KOPT-K1 (cell line): ENCODE data around the gene SMARCD3.

Experiments used
- H3K27ac ChIP-seq: fragments of 200-600 bp; sonication (generic); 2 replicates; pipeline ENCODE4 v1.5.1; 2016; ENCODE audit warnings: antibody characterized with exemption, mild to moderate bottlenecking, low read depth, low read length; ENCODE audit not compliant: poor library complexity, severe bottlenecking
- H3K36me3 ChIP-seq: fragments of 200-600 bp; sonication (generic); 2 replicates; pipeline ENCODE4 v1.5.1; 2017; ENCODE audit warnings: antibody characterized with exemption, mild to moderate bottlenecking, low read length, moderate library complexity; ENCODE audit not compliant: insufficient read depth
- H3K9me3 ChIP-seq: fragments of 200-600 bp; sonication (generic); 2 replicates; pipeline ENCODE4 v1.5.1; 2017; ENCODE audit warnings: antibody characterized with exemption, low read length, mild to moderate bottlenecking; ENCODE audit not compliant: insufficient read depth, poor library complexity, severe bottlenecking

SMARCD3 gene

GRCh38 chr7:151260471-151260870 is 12.0 kb upstream of the SMARCD3 start:
- no peaks in the 10 kb centered on the region for H3K36me3 ChIP-seq
- H3K27ac ChIP-seq = no peak overlapping the region
- no peaks in the 10 kb centered on the region for H3K9me3 ChIP-seq

DNA sequence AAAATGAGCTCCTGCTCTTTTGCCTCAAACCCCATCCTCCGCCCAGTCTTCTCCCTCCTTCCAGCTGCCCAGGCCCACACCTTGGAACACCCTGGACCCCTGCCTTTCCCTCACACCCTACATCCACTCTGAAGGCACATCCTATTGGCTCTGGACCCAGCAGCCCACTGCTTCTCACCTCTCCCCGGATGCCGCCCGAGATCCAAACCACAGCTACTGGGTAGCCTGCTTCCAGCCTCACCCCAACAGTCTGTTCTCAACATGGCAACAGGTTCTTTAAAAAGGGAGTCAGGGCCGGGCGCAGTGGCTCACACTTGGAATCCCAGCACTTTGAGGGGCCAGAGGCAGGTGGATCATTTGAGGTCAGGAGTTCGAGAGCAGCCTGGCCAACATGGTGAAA is 9.5 kb upstream of the SMARCD3 start:
- Histone ChIP-seq H3K36me3 (no peaks in the 10 kb centered on the region), H3K9me3 (no peaks in the 10 kb centered on the region), H3K27ac (no peak overlapping the region)

GRCh38 chr7:151256410-151257045 is 8.0 kb upstream of the SMARCD3 start:
- Histone ChIP-seq H3K36me3 (no peaks in the 10 kb centered on the region), H3K27ac (no peak overlapping the region), H3K9me3 (no peaks in the 10 kb centered on the region)

GRCh38 chr7:151255390-151255789 is 6.9 kb upstream of the SMARCD3 start:
- H3K9me3 ChIP-seq = no peaks in the 10 kb centered on the region
- H3K27ac ChIP-seq = no peak overlapping the region
- no peaks in the 10 kb centered on the region for H3K36me3 ChIP-seq

GRCh38 chr7:151254851-151255250 is 6.4 kb upstream of the SMARCD3 start:
- Histone ChIP-seq H3K27ac (no peak overlapping the region), H3K36me3 (no peaks in the 10 kb centered on the region), H3K9me3 (no peaks in the 10 kb centered on the region)

DNA sequence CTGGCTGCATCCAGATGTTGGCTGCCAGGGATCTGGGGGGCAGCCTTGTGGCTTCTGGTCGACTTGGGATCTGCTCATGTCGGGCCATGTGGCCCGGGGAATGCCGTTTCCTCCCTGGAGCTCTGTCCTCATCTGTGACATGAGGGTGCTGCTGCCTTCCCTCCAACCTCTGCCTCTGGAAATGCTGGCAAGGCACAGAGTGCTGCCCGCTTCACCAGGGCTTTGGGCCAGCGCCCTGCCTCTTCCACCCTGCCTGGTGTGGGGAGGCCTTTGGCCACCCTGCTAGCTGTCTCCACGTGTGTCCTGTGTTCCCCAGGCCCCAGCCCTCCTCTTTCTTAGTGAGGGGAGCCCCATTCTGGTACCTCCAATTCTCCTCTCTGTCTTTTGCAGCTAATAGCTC is 5.8 kb upstream of the SMARCD3 start:
- Histone ChIP-seq H3K9me3 (no peaks in the 10 kb centered on the region), H3K36me3 (no peaks in the 10 kb centered on the region), H3K27ac (no peak overlapping the region)

DNA sequence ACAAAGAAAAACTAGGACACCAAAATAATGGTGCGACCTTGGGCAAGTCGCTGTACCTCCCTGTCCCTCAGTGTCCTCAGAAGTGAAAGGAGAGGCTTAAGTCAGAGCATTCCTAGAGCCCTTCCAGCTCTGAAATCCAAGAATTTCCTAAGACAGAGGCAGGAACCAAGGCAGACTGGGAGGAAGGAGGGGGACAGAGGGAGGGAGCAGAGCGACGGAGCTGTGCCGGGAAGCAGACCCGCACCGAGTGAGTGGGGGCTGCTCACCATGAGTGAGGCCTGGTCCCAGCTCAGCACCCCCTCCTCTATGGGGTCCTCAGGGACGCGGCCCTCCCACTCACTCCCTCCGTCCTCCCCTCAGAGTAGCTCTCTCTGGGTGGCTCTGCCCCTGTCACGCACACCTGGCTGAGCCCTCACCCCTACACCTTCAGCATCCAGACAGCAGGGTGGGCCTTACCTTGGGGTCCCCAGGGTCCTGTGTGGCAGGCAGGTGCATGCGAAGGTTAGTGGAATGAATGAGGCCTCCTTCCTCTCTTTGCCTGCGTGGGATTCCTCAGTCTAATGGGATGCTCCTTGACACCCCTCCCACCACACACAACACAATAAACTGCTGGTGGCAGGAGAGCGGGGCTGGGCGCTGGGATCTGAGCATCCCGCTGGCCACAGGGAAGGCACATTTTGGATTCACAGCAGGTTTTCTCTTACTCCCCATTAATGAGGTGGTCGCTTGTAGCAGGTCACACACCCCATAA is 4.6 kb upstream of the SMARCD3 start:
- Histone ChIP-seq H3K27ac (no peak overlapping the region), H3K36me3 (no peaks in the 10 kb centered on the region), H3K9me3 (no peaks in the 10 kb centered on the region)

- Histone ChIP-seq H3K27ac (no peak overlapping the region), H3K36me3 (no peaks in the 10 kb centered on the region), H3K9me3 (no peaks in the 10 kb centered on the region)
Measured at GRCh38 chr7:151252561-151252835, 4.0 kb upstream of the SMARCD3 start.

DNA sequence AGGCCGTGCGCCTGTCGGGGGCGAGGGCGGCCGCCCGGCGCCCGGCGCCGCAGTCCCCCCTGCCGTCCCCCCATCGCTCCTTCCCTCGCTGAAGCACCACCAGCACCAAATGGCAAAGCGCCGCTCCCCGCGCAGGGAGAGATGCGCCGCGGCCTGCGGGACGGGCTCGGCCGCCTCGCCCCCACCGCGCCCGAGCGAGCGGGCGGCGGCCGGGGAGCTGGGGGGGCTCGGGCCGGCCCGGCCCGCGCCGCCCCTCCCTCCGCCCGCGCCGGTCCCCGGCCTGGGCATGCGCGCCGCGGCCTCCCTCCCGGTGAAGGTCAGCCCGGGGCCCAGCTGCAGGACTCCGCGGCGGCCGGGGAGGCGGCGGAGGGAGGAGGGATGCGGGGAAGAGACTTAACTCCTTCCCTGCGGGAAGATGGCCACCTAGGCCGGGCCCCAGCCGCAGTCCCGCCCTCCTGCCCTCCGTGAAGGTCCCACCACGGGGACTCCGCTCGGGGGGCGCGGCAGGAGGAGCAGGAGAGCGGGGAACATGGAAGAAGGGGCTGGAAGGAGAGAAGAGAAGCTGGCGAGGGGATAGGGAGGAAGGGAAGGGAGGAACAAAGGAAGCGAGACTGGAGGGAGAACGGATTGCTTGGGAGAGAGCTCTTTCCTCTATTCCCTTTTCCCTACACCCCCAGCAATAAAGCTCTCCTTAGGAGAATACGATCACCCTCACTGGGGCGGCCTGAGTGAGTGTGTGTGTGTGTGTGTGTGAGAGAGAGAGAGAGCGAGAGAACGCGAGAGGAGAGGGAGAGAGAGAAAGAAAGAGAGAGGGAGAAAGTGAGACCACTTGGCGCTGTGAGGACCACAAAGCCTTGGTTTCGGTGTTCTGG is 3.4 kb upstream of the SMARCD3 start:
- H3K36me3 ChIP-seq = no peaks in the 10 kb centered on the region
- no peaks in the 10 kb centered on the region for H3K9me3 ChIP-seq
- no peak overlapping the region for H3K27ac ChIP-seq

GRCh38 chr7:151251328-151251688 is 2.8 kb upstream of the SMARCD3 start:
- H3K27ac ChIP-seq = no peak overlapping the region
- no peaks in the 10 kb centered on the region for H3K9me3 ChIP-seq

GRCh38 chr7:151250181-151251132 is 2.0 kb upstream of the SMARCD3 start:
- Histone ChIP-seq H3K36me3 (no peaks in the 10 kb centered on the region), H3K27ac (no peak overlapping the region), H3K9me3 (no peaks in the 10 kb centered on the region)

More at GRCh38 chr7:151251328-151251688, 2.8 kb upstream of the SMARCD3 start:
- no peaks in the 10 kb centered on the region for H3K36me3 ChIP-seq

- H3K36me3 ChIP-seq = no peaks in the 10 kb centered on the region
- no peaks in the 10 kb centered on the region for H3K9me3 ChIP-seq
- H3K27ac ChIP-seq = no peak overlapping the region
Measured at GRCh38 chr7:151249732-151250072, 1.2 kb upstream of the SMARCD3 start.

GRCh38 chr7:151249034-151249731 is 689 bp upstream of the SMARCD3 start:
- Histone ChIP-seq H3K9me3 (no peaks in the 10 kb centered on the region), H3K36me3 (no peaks in the 10 kb centered on the region), H3K27ac (no peak overlapping the region)

DNA sequence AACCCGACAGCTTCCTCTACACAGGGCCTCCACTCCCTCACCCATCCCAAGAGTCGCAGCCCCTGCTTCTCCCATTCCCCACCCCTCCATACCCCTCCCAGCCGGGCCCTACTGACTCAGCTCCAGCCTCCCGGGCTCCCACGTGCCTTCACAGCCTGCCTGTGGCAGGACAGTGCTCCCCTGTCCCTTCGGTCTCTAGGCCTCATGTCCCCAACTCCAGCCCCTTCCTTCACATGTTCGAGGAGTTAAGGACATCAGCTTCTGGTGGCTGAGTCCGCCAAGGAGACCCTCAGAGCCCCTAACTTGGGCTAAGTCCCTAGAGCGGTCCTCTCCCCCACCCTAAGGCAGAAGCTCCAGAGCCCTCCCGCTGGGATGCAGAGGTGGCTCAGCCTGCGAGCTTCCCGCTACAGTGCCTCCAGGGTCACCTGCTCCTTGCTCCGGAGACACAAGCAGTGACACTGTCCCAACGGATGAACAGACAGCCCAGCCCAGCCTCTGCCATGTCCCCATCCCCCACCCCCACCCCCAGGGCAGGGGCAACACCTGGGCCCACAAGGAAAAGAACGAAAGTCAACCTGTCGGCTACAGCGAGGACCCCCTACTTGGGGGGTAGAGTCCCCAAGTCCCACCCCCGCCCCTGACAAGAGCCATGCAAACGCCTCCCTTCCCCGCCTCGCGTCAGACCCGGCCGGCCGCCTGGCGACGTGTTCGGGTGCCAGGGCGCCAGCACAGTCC is 716 bp downstream of the SMARCD3 start:
- Histone ChIP-seq H3K36me3 (no peaks in the 10 kb centered on the region), H3K9me3 (no peaks in the 10 kb centered on the region), H3K27ac (no peak overlapping the region)
